WTC11 (cell line): Measurements from ENCODE around the gene TNS2. TPM values are rescaled to one million over a fixed set of nuclear protein-coding genes. Genes with fewer than 3 reads are reported as not detected.

Experiments used
- ATAC-seq: fragments of 200-7000 bp; cut with Tn5 transposase; 2 replicates; pipeline ENCODE4 v1.10.0; 2021; ENCODE audit warnings: mild to moderate bottlenecking, moderate library complexity
- CTCF ChIA-PET: fragments of 300-600 bp; sonication (Branson Sonifier 250); formaldehyde crosslinking; loops from one replicate; lab custom pipeline; 2021; ENCODE audit warnings: antibody characterized with exemption; lab: Charles Lee
- POLR2A ChIA-PET: fragments of 350-600 bp; sonication (Branson Sonifier 250); formaldehyde crosslinking; loops from one replicate; lab custom pipeline; 2021; ENCODE audit warnings: antibody characterized with exemption; lab: Charles Lee
- DNase-seq: peaks from one replicate; pipeline ENCODE4 v3.0.0; 2021; ENCODE audit warnings: low spot score
- H3K27ac Mint-ChIP-seq: 2 replicates; pipeline ENCODE4 v1.8.0; 2021; ENCODE audit warnings: mixed read lengths
- H3K27me3 Mint-ChIP-seq: 2 replicates; pipeline ENCODE4 v1.8.0; 2021; ENCODE audit warnings: low read depth, mild to moderate bottlenecking, moderate library complexity, mixed read lengths
- H3K36me3 Mint-ChIP-seq: 2 replicates; pipeline ENCODE4 v1.8.0; 2021; ENCODE audit warnings: mixed read lengths
- H3K4me1 Mint-ChIP-seq: 2 replicates; pipeline ENCODE4 v1.8.0; 2022; ENCODE audit warnings: mixed read lengths
- H3K4me3 Mint-ChIP-seq: 2 replicates; pipeline ENCODE4 v1.8.0; 2021; ENCODE audit warnings: mild to moderate bottlenecking, moderate library complexity, mixed read lengths
- H3K9me3 Mint-ChIP-seq: 2 replicates; pipeline ENCODE4 v1.8.0; 2021; ENCODE audit warnings: mixed read lengths
- ATF6 ChIP-seq: sonication (generic); formaldehyde crosslinking; IDR thresholded peaks from 2 replicates; pipeline ENCODE4 v1.8.1; 2023; ENCODE audit warnings: mild to moderate bottlenecking, missing genetic modification reagents
- FOXP1 ChIP-seq: sonication (generic); formaldehyde crosslinking; IDR thresholded peaks from 2 replicates; pipeline ENCODE4 v1.8.0; 2022; ENCODE audit warnings: missing genetic modification reagents, mild to moderate bottlenecking, moderate library complexity, borderline replicate concordance
- GRHL2 ChIP-seq: fragments of 250-450 bp; sonication (Bioruptor Pico); IDR thresholded peaks from 2 replicates; pipeline ENCODE4 v1.8.0; 2022; ENCODE audit warnings: mild to moderate bottlenecking, moderate library complexity; ENCODE audit not compliant: insufficient replicate concordance, severe bottlenecking
- HMGA2 ChIP-seq: fragments of 250-450 bp; sonication (Bioruptor Pico); IDR thresholded peaks from 2 replicates; pipeline ENCODE4 v1.4.0; 2021; ENCODE audit warnings: mild to moderate bottlenecking, moderate library complexity
- MXD4 ChIP-seq: fragments of 250-450 bp; sonication (Bioruptor Pico); IDR thresholded peaks from 2 replicates; pipeline ENCODE4 v1.8.0; 2021; ENCODE audit warnings: mild to moderate bottlenecking, moderate library complexity, borderline replicate concordance
- SMAD3 ChIP-seq: sonication (generic); formaldehyde crosslinking; IDR thresholded peaks from 2 replicates; pipeline ENCODE4 v1.8.0; 2022; ENCODE audit warnings: missing genetic modification reagents, mild to moderate bottlenecking, borderline replicate concordance
- SMAD4 ChIP-seq: sonication (generic); formaldehyde crosslinking; IDR thresholded peaks from 2 replicates; pipeline ENCODE4 v1.8.0; 2022; ENCODE audit warnings: mild to moderate bottlenecking, missing genetic modification reagents
- SOX15 ChIP-seq: fragments of 250-450 bp; sonication (Bioruptor Pico); IDR thresholded peaks from 2 replicates; pipeline ENCODE4 v1.9.0; 2021; ENCODE audit warnings: mild to moderate bottlenecking
- ZNF138 ChIP-seq: sonication (generic); formaldehyde crosslinking; conservative IDR thresholded peaks from 2 replicates; pipeline ENCODE4 v1.8.1; 2022; ENCODE audit warnings: mild to moderate bottlenecking, moderate library complexity, missing genetic modification reagents
- ZNF263 ChIP-seq: sonication (generic); formaldehyde crosslinking; IDR thresholded peaks from 2 replicates; pipeline ENCODE4 v1.8.1; 2022; ENCODE audit warnings: low read depth, mild to moderate bottlenecking, moderate library complexity, missing genetic modification reagents
- ZNF416 ChIP-seq: fragments of 250-450 bp; sonication (Bioruptor Pico); IDR thresholded peaks from 2 replicates; pipeline ENCODE4 v1.9.0; 2021; ENCODE audit warnings: mild to moderate bottlenecking, inconsistent platforms
- ZNF423 ChIP-seq: fragments of 250-450 bp; sonication (Bioruptor Pico); IDR thresholded peaks from 2 replicates; pipeline ENCODE4 v2.1.2; 2022; ENCODE audit warnings: mild to moderate bottlenecking, moderate library complexity
- ZSCAN18 ChIP-seq: fragments of 250-450 bp; sonication (Bioruptor Pico); IDR thresholded peaks from 2 replicates; pipeline ENCODE4 v2.1.2; 2022; ENCODE audit warnings: mild to moderate bottlenecking, moderate library complexity
- total RNA-seq: library from RNA; stranded (reverse); gene quantifications from 3 replicates; pipeline ENCODE4 v1.2.3, GENCODE V29; 2021
- TF ChIP-seq, protein P1 (sequence below): fragments of 250-450 bp; sonication (Bioruptor Pico); IDR thresholded peaks from 2 replicates; pipeline ENCODE4 v1.9.0; 2021; ENCODE audit warnings: mild to moderate bottlenecking
- TF ChIP-seq, protein P2 (sequence below): fragments of 250-450 bp; sonication (Bioruptor Pico); conservative IDR thresholded peaks from 2 replicates; pipeline ENCODE4 v1.9.0; 2021; ENCODE audit warnings: mild to moderate bottlenecking
- TF ChIP-seq, protein P3 (sequence below): sonication (generic); formaldehyde crosslinking; IDR thresholded peaks from 2 replicates; pipeline ENCODE4 v1.8.1; 2023; ENCODE audit warnings: mild to moderate bottlenecking, missing genetic modification reagents
- TF ChIP-seq, protein P4 (sequence below): sonication (generic); formaldehyde crosslinking; IDR thresholded peaks from 2 replicates; pipeline ENCODE4 v1.8.0; 2023; ENCODE audit warnings: missing genetic modification reagents, mild to moderate bottlenecking, borderline replicate concordance

TNS2 gene
- total RNA-seq, 1 experiment from 2014 or later, result 7.7 TPM

- DNase-seq (no peak), ATAC-seq (no peak)
- TF ChIP-seq ZNF138 (CRISPR knock-in tag) (no peak), SMAD4 (CRISPR knock-in tag) (no peak), SOX15 (CRISPR knock-in tag) (no peak), SMAD3 (CRISPR knock-in tag) (no peak), MXD4 (no peak)
- TF ChIP-seq, protein P1, sequence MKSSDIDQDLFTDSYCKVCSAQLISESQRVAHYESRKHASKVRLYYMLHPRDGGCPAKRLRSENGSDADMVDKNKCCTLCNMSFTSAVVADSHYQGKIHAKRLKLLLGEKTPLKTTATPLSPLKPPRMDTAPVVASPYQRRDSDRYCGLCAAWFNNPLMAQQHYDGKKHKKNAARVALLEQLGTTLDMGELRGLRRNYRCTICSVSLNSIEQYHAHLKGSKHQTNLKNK (CRISPR knock-in tag), result no peak
- TF ChIP-seq, protein P2, sequence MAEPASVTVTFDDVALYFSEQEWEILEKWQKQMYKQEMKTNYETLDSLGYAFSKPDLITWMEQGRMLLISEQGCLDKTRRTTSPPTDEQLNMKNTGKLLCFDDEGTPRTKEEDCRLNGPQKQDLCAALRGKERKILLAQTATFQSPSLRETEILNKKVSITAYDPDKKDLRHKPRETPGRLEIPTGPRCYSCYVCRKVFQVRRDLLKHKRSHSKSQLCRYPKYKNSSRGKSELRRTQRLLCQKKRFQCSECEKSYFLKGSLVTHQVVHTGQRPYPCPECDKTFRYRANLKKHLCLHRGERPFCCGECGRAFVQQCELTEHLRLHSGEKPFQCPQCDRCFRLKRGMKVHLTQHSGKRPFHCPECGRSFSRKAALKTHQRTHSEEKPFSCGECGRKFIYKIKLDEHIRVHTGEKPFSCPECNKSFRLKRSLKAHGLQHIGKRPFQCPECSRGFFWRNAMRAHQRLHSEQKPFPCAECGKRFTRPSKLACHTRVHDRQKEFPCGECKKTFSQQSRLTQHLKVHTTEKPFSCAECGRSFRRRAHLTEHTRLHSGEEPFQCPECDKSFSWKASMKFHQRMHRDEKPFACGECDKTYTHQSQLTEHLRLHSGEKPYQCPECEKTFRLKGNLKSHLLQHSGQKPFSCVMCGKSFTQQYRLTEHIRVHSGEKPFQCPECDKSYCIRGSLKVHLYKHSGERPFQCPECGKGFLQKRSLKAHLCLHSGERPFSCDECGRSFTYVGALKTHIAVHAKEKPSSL (CRISPR knock-in tag), result no peak
- CTCF ChIA-PET, result interaction anchor here (0.5 to 14.6 kb wide), 16 partner anchors 9 to 249 kb away, joined by 3 to 474 read pairs (median 5); partner anchors contain the start of genes AAAS and SPRYD3
- Mint-ChIP-seq H3K4me3 (no peak within 1 kb of the TSS), H3K9me3 (no peaks in the 10 kb centered on the region), H3K27me3 (peaks cover 31% of the 10 kb centered on the region), H3K27ac (no peak within 1 kb of the TSS), H3K4me1 (peaks cover 24% of the 10 kb centered on the region), H3K36me3 (no peaks in the 10 kb centered on the region)
- POLR2A ChIA-PET, result no interaction called here
Measured at GRCh38 chr12:53102883-53103807, 53.3 kb downstream of the TNS2 start, which contains the start of gene SOAT2. TSS of gene SOAT2 (plus strand) at chr12:53103486. CDS start at chr12:53103578, 92 bp downstream.

DNA sequence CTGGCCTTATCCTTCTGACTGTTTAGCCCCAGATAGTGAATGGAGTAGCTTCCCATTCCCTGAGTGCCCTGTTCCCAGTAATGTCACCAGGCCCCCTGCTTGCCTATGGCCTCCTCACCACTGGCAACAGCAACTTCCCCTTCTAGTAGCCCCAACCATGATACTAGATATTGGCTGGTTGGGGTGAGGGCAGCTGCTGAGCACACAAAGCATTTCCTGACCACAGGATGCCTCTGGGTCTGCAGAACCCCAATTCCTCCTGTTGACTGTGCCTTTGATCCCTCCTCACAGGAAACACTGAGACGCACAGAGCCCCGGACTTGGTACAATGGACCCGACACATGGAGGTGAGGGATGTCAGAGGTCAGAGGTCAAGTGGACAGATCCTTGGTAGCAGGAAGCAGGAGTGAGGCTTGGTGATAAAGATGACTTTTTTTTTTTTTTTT is 54.0 kb downstream of the TNS2 start:
- ATAC-seq (no peak), DNase-seq (no peak)
- Mint-ChIP-seq H3K36me3 (no peaks in the 10 kb centered on the region), H3K4me3 (no peak overlapping the region), H3K4me1 (peaks cover 16% of the 10 kb centered on the region), H3K27me3 (peaks cover 24% of the 10 kb centered on the region), H3K27ac (no peak overlapping the region), H3K9me3 (no peaks in the 10 kb centered on the region)
- POLR2A ChIA-PET, result no interaction called here
- CTCF ChIA-PET, result interaction anchor here (0.5 to 14.6 kb wide), 11 partner anchors 9 to 217 kb away, joined by 3 to 474 read pairs (median 6); partner anchors contain the start of gene AAAS
- TF ChIP-seq, protein P2 (CRISPR knock-in tag), result no peak
- TF ChIP-seq ZNF138 (CRISPR knock-in tag) (no peak), GRHL2 (no peak), ATF6 (CRISPR knock-in tag) (no peak), SMAD3 (CRISPR knock-in tag) (no peak), ZNF423 (CRISPR knock-in tag) (no peak), ZNF263 (CRISPR knock-in tag) (no peak), ZSCAN18 (CRISPR knock-in tag) (no peak), ZNF416 (CRISPR knock-in tag) (no peak), FOXP1 (no peak), HMGA2 (CRISPR knock-in tag) (no peak)
- TF ChIP-seq, protein P3, sequence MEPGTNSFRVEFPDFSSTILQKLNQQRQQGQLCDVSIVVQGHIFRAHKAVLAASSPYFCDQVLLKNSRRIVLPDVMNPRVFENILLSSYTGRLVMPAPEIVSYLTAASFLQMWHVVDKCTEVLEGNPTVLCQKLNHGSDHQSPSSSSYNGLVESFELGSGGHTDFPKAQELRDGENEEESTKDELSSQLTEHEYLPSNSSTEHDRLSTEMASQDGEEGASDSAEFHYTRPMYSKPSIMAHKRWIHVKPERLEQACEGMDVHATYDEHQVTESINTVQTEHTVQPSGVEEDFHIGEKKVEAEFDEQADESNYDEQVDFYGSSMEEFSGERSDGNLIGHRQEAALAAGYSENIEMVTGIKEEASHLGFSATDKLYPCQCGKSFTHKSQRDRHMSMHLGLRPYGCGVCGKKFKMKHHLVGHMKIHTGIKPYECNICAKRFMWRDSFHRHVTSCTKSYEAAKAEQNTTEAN (CRISPR knock-in tag), result no peak
- TF ChIP-seq, protein P4, sequence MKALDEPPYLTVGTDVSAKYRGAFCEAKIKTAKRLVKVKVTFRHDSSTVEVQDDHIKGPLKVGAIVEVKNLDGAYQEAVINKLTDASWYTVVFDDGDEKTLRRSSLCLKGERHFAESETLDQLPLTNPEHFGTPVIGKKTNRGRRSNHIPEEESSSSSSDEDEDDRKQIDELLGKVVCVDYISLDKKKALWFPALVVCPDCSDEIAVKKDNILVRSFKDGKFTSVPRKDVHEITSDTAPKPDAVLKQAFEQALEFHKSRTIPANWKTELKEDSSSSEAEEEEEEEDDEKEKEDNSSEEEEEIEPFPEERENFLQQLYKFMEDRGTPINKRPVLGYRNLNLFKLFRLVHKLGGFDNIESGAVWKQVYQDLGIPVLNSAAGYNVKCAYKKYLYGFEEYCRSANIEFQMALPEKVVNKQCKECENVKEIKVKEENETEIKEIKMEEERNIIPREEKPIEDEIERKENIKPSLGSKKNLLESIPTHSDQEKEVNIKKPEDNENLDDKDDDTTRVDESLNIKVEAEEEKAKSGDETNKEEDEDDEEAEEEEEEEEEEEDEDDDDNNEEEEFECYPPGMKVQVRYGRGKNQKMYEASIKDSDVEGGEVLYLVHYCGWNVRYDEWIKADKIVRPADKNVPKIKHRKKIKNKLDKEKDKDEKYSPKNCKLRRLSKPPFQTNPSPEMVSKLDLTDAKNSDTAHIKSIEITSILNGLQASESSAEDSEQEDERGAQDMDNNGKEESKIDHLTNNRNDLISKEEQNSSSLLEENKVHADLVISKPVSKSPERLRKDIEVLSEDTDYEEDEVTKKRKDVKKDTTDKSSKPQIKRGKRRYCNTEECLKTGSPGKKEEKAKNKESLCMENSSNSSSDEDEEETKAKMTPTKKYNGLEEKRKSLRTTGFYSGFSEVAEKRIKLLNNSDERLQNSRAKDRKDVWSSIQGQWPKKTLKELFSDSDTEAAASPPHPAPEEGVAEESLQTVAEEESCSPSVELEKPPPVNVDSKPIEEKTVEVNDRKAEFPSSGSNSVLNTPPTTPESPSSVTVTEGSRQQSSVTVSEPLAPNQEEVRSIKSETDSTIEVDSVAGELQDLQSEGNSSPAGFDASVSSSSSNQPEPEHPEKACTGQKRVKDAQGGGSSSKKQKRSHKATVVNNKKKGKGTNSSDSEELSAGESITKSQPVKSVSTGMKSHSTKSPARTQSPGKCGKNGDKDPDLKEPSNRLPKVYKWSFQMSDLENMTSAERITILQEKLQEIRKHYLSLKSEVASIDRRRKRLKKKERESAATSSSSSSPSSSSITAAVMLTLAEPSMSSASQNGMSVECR (CRISPR knock-in tag), result no peak
